ENCODE results near the gene PHYH.
"Not testable (repeated sequence)": the region's sequence is repeated elsewhere in the genome, so short reads cannot be mapped to it uniquely, and the experiment has no call there.

The PHYH gene

DNA sequence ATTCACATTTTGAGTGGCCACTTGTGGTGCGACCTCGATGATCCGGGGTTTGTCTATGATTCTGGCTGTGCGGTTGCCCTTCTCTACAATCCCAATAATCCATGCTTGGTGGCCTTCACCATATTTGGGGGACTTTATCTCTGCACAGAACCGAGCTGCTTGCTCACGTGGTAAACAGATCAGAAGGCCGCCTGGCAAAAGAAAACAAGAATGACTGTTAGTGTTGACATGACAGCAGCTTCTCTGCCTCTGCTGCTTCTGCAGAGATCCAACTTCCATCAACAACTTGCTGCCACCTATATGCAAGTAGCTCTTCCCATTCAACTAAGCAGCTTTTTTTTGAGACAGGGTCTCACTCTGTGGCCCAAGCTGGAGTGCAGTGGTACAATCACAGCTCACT is 19.3 kb upstream of the PHYH start:
- DNase-seq = no peak

GRCh38 chr10:13317474-13317873 is 17.6 kb upstream of the PHYH start:
- no peak for DNase-seq

- no peak for DNase-seq
Observed at GRCh38 chr10:13316635-13317311, 16.9 kb upstream of the PHYH start.

DNA sequence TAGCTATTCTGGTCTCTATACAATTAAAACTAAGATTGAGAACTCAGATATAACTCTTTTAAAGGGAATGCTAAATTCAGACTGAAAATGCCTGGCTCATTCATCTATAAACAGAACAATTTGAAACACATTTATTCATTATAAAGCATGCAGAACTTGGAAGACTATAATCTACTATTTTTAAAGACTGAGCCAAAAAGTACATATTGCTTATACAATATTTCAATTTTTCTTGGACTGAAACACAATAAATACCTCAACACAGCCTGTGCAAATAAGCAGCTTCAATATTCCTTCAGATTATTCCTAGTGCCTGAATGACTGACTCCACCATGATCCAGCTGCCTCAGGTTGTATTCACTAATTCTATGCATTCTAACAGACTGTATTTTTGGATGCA is 15.5 kb upstream of the PHYH start:
- no peak for DNase-seq

GRCh38 chr10:13311177-13311575 is 11.3 kb upstream of the PHYH start:
- DNase-seq = no peak

DNA sequence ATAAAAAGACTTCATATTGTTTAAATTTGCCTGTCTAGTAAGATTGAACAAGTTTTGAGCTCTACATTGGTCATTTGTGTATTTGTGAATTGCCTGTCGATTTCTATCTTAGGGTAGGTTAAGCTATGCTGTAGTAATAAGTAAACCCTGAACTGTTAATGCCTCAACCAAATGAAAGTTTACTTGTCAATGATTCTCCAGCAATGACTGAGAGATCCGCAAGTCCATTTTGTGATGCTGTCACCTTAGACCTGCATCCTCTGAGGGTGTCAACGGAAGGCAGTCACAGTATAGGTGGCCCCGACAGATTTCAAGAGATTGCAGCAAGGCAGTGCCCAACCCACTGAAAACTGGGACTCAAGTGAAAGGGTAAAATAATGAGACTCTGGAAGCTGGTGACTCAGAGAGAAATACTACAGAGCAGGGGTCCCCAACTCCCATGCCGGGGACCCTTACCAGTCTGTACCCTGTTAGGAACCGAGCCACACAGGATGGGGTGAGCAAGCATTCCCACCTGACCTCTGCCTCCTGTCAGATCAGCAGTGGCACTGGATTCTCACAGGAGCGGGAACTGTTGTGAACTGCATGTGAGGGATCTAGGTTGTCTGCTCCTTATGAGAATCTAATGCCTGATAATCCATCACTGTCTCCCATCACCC is 10.8 kb upstream of the PHYH start:
- DNase-seq = no peak

- DNase-seq = no peak
Observed at GRCh38 chr10:13309792-13310191, 9.9 kb upstream of the PHYH start.

DNA sequence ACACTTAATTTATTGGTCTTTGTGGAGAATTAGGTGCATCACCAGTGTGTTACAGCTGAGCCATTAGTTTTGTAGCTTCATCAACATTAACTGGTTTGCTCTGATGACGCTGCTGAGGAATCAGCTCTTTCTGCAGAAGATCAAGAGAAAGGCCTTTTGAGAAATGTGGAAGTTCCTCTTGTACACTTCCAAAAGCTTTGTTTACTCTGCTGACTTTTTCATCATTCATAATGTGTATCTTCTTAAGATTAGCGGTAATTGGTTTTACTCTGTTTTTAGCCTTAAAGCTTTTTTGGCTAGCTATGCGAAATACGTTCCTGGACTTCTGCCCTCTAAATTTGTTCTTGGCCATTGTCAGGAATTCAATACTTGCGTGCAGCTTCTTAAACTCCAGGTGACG is 8.2 kb upstream of the PHYH start:
- DNase-seq = no peak

GRCh38 chr10:13306103-13306502 is 6.2 kb upstream of the PHYH start:
- DNase-seq = no peak

DNA sequence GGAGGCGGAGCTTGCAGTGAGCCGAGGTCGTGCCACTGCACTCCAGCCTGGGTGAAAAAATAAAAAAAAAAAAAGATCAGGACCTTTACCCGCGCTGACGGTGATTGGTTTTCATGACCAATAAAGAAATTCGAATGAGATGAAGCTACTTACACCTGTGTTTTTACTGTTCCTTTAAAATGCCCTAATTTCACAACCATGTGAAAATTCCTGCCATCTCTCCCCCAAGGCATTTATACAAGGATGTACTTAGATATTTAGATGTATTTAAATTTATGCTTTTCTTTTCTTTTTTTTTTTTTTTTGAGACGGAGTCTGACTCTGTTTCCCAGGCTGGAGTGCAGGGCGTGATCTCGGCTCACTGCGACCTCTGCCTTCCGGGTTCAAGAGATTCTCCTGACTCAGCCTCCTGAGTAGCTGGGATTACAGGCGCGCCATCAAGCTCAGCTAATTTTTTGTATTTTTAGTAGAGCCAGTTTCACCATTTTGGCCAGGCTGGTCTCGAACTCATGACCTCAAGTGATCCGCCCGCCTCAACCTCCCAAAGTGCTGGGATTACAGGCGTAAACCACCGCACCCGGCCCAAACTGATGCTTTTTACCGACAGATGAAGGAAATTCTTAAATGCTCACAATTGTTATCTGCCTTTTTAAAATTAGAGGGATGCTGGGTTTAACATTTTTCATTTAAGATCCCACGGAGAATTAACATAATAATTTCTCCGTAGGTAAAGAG is 3.1 kb upstream of the PHYH start:
- no peak for DNase-seq

DNA sequence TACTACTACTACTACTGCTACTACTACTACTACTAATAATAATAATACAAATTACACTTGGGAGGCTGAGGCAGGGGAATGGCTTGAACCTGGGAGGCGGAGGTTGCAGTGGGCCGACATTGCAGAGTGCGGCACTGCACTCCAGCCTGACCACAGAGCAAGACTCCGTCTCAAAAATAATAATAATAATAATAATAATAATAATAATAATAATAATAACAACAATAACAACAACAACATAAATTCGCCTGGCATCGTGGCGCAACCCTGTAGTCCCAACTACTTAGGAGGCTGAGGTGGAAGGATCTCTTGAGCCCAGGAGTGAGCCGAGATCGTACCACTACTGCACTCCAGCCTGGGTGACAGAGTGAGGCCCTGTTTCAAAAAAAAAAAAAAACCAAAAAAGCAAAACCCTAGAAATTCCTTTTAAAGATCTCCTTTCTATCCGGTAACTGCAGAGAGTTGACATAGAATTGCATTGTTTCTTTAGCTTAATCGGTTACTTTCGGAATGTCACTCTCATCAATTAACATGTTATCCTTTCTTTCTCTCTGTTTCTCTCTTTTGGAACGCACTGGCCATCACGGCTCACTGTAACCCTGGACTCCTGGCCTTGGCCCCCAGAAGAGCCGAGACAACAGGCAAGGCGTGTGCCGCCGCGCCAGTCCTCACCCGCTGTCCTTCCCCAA is 972 bp downstream of the PHYH start:
- DNase-seq = no peak

- DNase-seq = no peak
Observed at GRCh38 chr10:13296476-13296875, 3.4 kb downstream of the PHYH start.

GRCh38 chr10:13294784-13295183 is 5.1 kb downstream of the PHYH start:
- no peak for DNase-seq

- no peak for DNase-seq
Observed at GRCh38 chr10:13291821-13292773, 7.8 kb downstream of the PHYH start.

- DNase-seq = no peak
Observed at GRCh38 chr10:13291061-13291460, 8.8 kb downstream of the PHYH start.

DNA sequence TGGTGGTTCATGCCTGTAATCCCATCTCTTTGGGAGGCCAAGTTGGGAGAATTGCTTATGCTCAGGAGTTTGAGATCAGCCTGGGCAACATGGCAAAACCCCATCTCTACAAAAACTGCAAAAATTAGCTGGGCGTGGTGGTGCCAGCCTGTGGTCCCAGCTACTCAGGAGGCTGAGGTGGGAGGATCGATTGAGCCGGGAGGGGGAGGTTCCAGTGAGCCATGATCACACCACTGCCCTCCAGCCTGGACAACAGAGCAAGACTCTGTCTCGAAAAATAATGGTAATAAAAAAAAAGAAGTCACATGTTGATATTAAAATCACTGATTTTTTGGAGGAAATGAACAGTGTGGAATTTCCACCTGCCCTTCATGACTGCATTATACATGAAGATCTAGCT is 15.8 kb downstream of the PHYH start:
- DNase-seq = no peak

DNA sequence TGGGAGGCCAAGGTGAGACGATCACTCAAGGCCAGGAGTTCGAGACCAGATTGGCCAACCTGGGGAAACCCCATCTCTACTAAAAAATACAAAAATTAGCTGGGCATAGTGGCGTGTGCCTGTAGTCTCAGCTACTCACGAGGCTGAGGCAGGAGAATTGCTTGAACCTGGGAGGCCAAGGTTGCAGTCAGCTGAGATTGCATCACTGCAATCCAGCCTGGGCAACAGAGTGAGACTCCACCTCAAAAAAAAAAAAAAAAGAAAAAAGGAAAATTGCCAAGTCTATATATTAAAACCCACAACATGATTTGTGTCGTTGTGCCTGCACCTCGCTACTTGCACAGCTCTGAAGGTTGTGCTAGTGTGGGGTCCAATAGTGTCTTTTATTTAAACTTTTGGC is 17.5 kb downstream of the PHYH start:
- DNase-seq = not testable (repeated sequence)

DNA sequence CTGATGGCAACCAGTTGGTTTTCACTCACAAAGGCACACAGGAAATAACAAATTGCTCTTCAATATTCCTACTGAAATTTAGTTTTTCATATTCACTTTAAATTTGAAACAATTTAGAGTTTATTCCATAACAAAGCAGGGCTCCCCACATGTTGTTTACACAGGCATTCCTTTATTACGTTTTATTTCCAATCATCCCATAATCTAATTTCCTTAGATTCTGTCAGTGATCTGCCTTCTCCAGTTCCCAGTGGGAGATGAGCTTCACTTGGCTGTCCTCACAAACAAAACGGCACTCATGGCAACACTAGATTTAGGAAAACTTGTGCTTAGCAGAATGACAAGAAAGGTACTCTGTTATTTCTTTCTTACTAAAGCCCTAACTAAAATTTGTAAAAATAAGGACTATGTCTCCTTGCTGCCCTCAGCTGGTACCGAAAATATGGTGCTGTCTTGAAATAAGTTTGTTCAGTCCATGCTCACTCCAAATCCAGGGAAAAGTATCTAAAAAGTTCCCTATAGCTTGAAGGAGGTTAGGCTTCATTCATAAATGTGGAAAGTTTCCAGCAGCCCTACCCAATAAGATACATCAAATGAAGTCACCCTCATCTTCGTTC is 23.0 kb downstream of the PHYH start:
- no peak for DNase-seq

GRCh38 chr10:13276146-13276545 is 23.7 kb downstream of the PHYH start:
- DNase-seq = not testable (repeated sequence)

- DNase-seq = no peak
Observed at GRCh38 chr10:13272164-13272571, 27.7 kb downstream of the PHYH start.

DNA sequence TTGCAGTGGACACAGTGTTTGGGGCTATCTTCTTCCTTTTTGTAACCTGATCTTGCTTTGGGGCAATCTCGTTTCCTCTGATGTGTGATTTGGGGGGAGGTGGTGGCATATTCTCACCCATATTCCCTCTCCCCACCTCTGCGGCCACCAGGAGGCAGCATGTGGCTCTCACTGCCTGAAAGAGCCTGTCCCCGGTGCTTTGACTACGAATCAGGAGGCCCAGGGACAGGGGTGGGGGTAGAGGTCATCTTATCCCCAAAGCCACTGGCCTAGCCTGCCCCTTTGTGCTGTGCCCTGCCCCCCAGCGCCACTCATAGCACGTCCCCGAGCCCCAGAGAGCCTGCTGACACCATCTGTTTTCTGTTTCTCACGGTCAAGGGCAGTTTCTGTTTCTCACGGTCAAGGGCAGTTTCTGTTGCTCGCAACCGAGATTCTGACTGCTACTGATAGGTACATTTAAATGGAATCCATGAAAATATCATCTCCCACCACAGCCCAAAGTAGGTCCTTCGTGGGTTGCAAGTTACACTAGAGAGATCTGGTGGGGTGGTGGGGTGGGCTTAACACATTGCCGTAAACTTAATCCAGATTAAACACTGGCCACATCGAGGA is 28.2 kb downstream of the PHYH start:
- DNase-seq = peak; percentile 60
